Measurements from ENCODE around the gene CCM2.

CCM2 gene

DNA sequence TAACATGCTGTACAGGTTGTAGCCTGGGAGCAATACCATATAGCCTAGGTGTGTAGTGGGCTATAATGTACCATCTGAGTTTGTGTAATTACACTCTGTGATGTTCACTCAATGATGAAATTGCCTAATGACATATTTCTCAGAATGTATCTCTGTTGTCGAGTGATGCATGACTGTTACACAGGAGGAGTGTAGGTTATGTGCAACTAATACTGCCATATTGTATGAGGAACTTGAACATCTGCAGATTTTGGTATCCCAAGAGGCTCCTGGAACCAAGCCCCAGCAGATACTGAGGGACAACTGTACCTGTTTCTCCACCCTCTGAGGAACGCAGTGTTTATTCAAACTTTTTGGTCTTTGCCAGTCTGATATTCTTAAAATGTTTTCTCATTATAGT, 50.2 kb downstream of the CCM2 start:
- H3K36me3 ChIP-seq: peaks cover 8 to 15% (median 12%) of the 10 kb centered on the region in 3 donors

GRCh38 chr7:45052011-45052410, 52.0 kb downstream of the CCM2 start:
- no peaks in the 10 kb centered on the region for H3K27me3 ChIP-seq
- intact Hi-C loops (cut with DNase I; ENCODE audit: low total_unique reads): no loop called here
- no peak overlapping the region for H3K4me3 ChIP-seq
- H3K27ac ChIP-seq: no peak overlapping the region
- H3K36me3 ChIP-seq: peaks cover 6 to 10% (median 8%) of the 10 kb centered on the region in 3 donors
- peak in 1 of 2 donors; percentile 34 for DNase-seq
- no peaks in the 10 kb centered on the region for H3K9me3 ChIP-seq
- H3K4me1 ChIP-seq: no peaks in the 10 kb centered on the region
- no peak for TF ChIP-seq CTCF (IDR thresholded peaks at IDR 0.05)

More for the DNA sequence above, 50.2 kb downstream of the CCM2 start:
- Histone ChIP-seq H3K4me3 (no peak overlapping the region), H3K27me3 (no peaks in the 10 kb centered on the region), H3K9me3 (no peaks in the 10 kb centered on the region), H3K27ac (no peak overlapping the region), H3K4me1 (no peaks in the 10 kb centered on the region)
- no peak for DNase-seq
- intact Hi-C loops (cut with DNase I; ENCODE audit: low total_unique reads): no loop called here
- no peak for TF ChIP-seq CTCF (IDR thresholded peaks at IDR 0.05)

DNA sequence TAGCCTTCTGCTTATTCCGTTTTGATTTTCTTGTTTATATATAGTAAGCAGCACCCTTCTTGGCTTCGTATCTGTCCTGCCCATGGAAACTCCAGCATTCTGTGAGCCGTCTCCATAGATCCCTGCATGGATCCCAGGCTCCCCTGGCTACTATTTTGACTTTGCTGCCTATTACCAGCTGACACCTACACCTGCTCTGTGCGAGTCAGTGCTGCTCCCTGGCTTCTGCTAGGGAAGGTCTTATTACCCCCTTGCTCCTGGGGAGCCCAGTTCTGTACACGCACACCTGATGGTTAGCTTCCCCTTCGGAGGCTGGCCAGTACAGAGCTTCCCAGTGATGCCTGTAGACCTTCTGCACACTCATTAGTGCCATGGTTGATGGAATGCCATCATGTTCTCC, 53.4 kb downstream of the CCM2 start:
- TF ChIP-seq CTCF (IDR thresholded peaks at IDR 0.05): no peak
- Histone ChIP-seq H3K9me3 (no peaks in the 10 kb centered on the region), H3K27me3 (no peaks in the 10 kb centered on the region), H3K27ac (no peak overlapping the region), H3K4me3 (no peak overlapping the region), H3K36me3 (peaks cover 0 to 8% (median 0%) of the 10 kb centered on the region in 3 donors), H3K4me1 (no peaks in the 10 kb centered on the region)
- peak in 1 of 2 donors; percentile 31 for DNase-seq
- intact Hi-C loops (cut with DNase I; ENCODE audit: low total_unique reads): no loop called here

GRCh38 chr7:45053941-45054340, 53.9 kb downstream of the CCM2 start:
- H3K27ac ChIP-seq: no peak overlapping the region
- DNase-seq: no peak
- no peak for TF ChIP-seq CTCF (IDR thresholded peaks at IDR 0.05)
- intact Hi-C loops (cut with DNase I; ENCODE audit: low total_unique reads): no loop called here
- no peak overlapping the region for H3K4me3 ChIP-seq
- H3K4me1 ChIP-seq: no peaks in the 10 kb centered on the region
- H3K36me3 ChIP-seq: peaks cover 0 to 8% (median 0%) of the 10 kb centered on the region in 3 donors
- no peaks in the 10 kb centered on the region for H3K9me3 ChIP-seq
- no peaks in the 10 kb centered on the region for H3K27me3 ChIP-seq

- DNase-seq: peak in 1 of 2 donors; percentile 28
- peaks cover 0 to 8% (median 0%) of the 10 kb centered on the region in 3 donors for H3K36me3 ChIP-seq
- intact Hi-C loops (cut with DNase I; ENCODE audit: low total_unique reads): no loop called here
- no peak overlapping the region for H3K27ac ChIP-seq
- TF ChIP-seq CTCF (IDR thresholded peaks at IDR 0.05): no peak
- no peaks in the 10 kb centered on the region for H3K4me1 ChIP-seq
- no peaks in the 10 kb centered on the region for H3K27me3 ChIP-seq
- H3K9me3 ChIP-seq: no peaks in the 10 kb centered on the region
- no peak overlapping the region for H3K4me3 ChIP-seq
Measured at GRCh38 chr7:45054442-45054841, 54.4 kb downstream of the CCM2 start.

- Histone ChIP-seq H3K27ac (no peak overlapping the region), H3K4me3 (no peak overlapping the region), H3K27me3 (no peaks in the 10 kb centered on the region), H3K9me3 (no peaks in the 10 kb centered on the region), H3K4me1 (no peaks in the 10 kb centered on the region), H3K36me3 (peaks cover 0 to 3% (median 0%) of the 10 kb centered on the region in 3 donors)
- intact Hi-C loops (cut with DNase I; ENCODE audit: low total_unique reads): no loop called here
- TF ChIP-seq CTCF (IDR thresholded peaks at IDR 0.05): no peak
- no peak for DNase-seq
Measured at GRCh38 chr7:45055016-45055415, 55.0 kb downstream of the CCM2 start.

All from tibial artery (tissue), 4 donors.